Right lobe of liver (tissue), 4 donors: ENCODE data around the gene ZFAND3.
"Not testable (repeated sequence)": the region's sequence is repeated elsewhere in the genome, so short reads cannot be mapped to it uniquely, and the experiment has no call there.

ENCODE experiments used
- POLR2A ChIP-seq: fragments of 450-650 bp; IDR thresholded peaks from one replicate; pipeline ENCODE4 v1.6.1; 2017; ENCODE audit warnings: antibody characterized with exemption, mild to moderate bottlenecking
- TF ChIP-seq, protein P1 (sequence below), 4 donors: fragments of 200-600 bp in 3 of 4; fragments of 450-650 bp in 1 of 4; IDR thresholded peaks; one replicate each; pipeline versions ENCODE4 v1.5.1 to v1.8.0; 2016 to 2022; ENCODE audit warnings: antibody characterized with exemption in 4 of 4, mild to moderate bottlenecking in 2 of 4
- donor health status: DM: no; HTN: no; CAD: no.
- donor health status: DM: no; HTN: no; CAD: no.
- donor health status: DM: no; HTN: yes; CAD: no.

DNA sequence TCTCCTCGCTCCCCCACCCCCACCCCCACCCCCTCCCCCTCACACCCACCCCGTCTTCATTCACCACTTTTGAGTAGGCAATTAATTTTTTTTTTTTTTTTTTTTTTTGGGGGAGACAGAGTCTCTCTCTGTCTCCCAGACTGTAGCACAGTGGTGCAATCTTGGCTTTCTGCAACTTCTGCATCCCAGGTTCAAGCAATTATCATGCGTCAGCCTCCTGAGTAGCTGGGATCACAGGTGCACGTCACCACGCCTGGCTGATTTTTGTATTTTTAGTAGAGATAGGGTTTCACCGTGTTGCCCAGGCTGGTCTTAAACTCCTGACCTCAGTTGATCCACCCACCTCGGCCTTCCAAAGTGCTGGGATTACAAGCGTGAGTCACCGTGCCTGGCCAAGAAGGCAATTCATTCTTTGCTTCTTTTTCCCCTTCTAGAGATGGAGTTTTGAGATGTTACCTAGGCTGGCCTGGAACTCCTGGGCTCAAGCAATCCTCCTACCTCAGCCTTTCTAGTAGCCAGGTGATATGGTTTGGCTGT lies 230.4 kb downstream of the ZFAND3 start:
- TF ChIP-seq POLR2A: not testable (repeated sequence)
- TF ChIP-seq, protein P1, sequence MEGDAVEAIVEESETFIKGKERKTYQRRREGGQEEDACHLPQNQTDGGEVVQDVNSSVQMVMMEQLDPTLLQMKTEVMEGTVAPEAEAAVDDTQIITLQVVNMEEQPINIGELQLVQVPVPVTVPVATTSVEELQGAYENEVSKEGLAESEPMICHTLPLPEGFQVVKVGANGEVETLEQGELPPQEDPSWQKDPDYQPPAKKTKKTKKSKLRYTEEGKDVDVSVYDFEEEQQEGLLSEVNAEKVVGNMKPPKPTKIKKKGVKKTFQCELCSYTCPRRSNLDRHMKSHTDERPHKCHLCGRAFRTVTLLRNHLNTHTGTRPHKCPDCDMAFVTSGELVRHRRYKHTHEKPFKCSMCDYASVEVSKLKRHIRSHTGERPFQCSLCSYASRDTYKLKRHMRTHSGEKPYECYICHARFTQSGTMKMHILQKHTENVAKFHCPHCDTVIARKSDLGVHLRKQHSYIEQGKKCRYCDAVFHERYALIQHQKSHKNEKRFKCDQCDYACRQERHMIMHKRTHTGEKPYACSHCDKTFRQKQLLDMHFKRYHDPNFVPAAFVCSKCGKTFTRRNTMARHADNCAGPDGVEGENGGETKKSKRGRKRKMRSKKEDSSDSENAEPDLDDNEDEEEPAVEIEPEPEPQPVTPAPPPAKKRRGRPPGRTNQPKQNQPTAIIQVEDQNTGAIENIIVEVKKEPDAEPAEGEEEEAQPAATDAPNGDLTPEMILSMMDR (IDR thresholded peaks at IDR 0.05): not testable (repeated sequence)
